K562 (cell line): ENCODE results near the gene RFX7. TPM values are rescaled to one million over a fixed set of nuclear protein-coding genes. Genes with fewer than 3 reads are reported as not detected.

Experiments used
- ATF7 ChIP-seq: fragments of 450-650 bp; IDR thresholded peaks from 2 replicates; pipeline ENCODE4 v1.7.1; 2014; ENCODE audit warnings: mild to moderate bottlenecking, moderate library complexity
- BDP1 ChIP-seq: IDR thresholded peaks from 3 replicates; pipeline ENCODE4 v1.6.1; 2011; ENCODE audit not compliant: insufficient read length, insufficient read depth
- CBFA2T3 ChIP-seq: fragments of 450-650 bp; IDR thresholded peaks from 2 replicates; pipeline ENCODE4 v1.6.1; 2017
- CHD2 ChIP-seq: IDR thresholded peaks from 2 replicates; pipeline ENCODE4 v1.6.1; 2011; ENCODE audit warnings: low read depth, low read length
- DIDO1 ChIP-seq: fragments of 450-650 bp; IDR thresholded peaks from 2 replicates; pipeline ENCODE4 v1.6.1; 2016; ENCODE audit warnings: low read depth, missing biosample characterization, missing genetic modification characterization
- ETV5 ChIP-seq: sonication (generic); formaldehyde crosslinking; IDR thresholded peaks from 2 replicates; pipeline ENCODE4 v1.4.0; 2020; ENCODE audit warnings: low read depth, mild to moderate bottlenecking, missing genetic modification reagents
- FOXP4 ChIP-seq: sonication (generic); formaldehyde crosslinking; IDR thresholded peaks from 2 replicates; pipeline ENCODE4 v1.8.0; 2022; ENCODE audit warnings: mild to moderate bottlenecking, missing genetic modification reagents, borderline replicate concordance
- JUN ChIP-seq, 2 experiments: sonication (generic) in 1 of 2; formaldehyde crosslinking in 1 of 2; IDR thresholded peaks; 2 replicates each; pipeline versions ENCODE4 v1.6.1 to v1.8.0; 2012 to 2022; ENCODE audit warnings: borderline replicate concordance in 2 of 2, mild to moderate bottlenecking in 2 of 2, improper control_type of control experiment in 1 of 2, low read depth in 1 of 2, low read length in 1 of 2, missing genetic modification reagents in 1 of 2
- NFIC ChIP-seq: fragments of 450-650 bp; IDR thresholded peaks from 2 replicates; pipeline ENCODE4 v1.6.1; 2017; ENCODE audit warnings: mild to moderate bottlenecking, inconsistent platforms
- SIX5 ChIP-seq, 2 experiments: IDR thresholded peaks; 2 replicates each; pipeline ENCODE4 v1.6.1; 2011; ENCODE audit warnings: low read length in 2 of 2, borderline replicate concordance in 1 of 2, low read depth in 1 of 2, mild to moderate bottlenecking in 1 of 2, moderate library complexity in 1 of 2; ENCODE audit not compliant: insufficient read depth in 1 of 2
- ZBTB1 ChIP-seq: sonication (generic); formaldehyde crosslinking; IDR thresholded peaks from 2 replicates; pipeline ENCODE4 v1.8.1; 2023; ENCODE audit warnings: missing genetic modification reagents, low read depth, mild to moderate bottlenecking, borderline replicate concordance
- ZFX ChIP-seq: sonication (generic); formaldehyde crosslinking; IDR thresholded peaks from 2 replicates; pipeline ENCODE4 v1.8.0; 2022; ENCODE audit warnings: mild to moderate bottlenecking, missing genetic modification reagents, moderate library complexity
- ZNF146 ChIP-seq: IDR thresholded peaks from one replicate; pipeline ENCODE4 v1.6.1; 2018; ENCODE audit warnings: missing compliant biosample characterization; ENCODE audit not compliant: unreplicated experiment
- ZNF197 ChIP-seq: fragments of 200-800 bp; sonication (Bioruptor generic); IDR thresholded peaks from 2 replicates; pipeline ENCODE4 v1.6.1; 2016; ENCODE audit warnings: low read depth, missing genetic modification characterization, missing compliant biosample characterization
- ZNF24 ChIP-seq: fragments of 450-650 bp; IDR thresholded peaks from 2 replicates; pipeline ENCODE4 v1.6.1; 2016
- ZNF280B ChIP-seq: fragments of 250-450 bp; sonication (Bioruptor Pico); IDR thresholded peaks from 2 replicates; pipeline ENCODE4 v1.5.1; 2021; ENCODE audit warnings: mild to moderate bottlenecking
- ZNF507 ChIP-seq: conservative IDR thresholded peaks from 2 replicates; pipeline ENCODE4 v1.6.1; 2017; ENCODE audit warnings: missing genetic modification characterization, missing compliant biosample characterization
- ZNF551 ChIP-seq: fragments of 250-450 bp; sonication (Bioruptor Pico); IDR thresholded peaks from 2 replicates; pipeline ENCODE4 v1.5.0; 2021; ENCODE audit warnings: mild to moderate bottlenecking, moderate library complexity
- ZNF57 ChIP-seq: fragments of 450-650 bp; formaldehyde crosslinking; IDR thresholded peaks from 2 replicates; pipeline ENCODE4 v1.4.0; 2020; ENCODE audit warnings: mild to moderate bottlenecking, moderate library complexity
- polyA plus RNA-seq, 8 experiments: library from polyadenylated mRNA; depleted of rRNA in 4 of 8; stranded (reverse) in 5 of 8; unstranded in 3 of 8; fragments of >200 nt; fragmentation: Nextera tagmentation in 2 of 8; fragmentation: Illumina TruSeq in 1 of 8; extraction: Ambion mirVana in 2 of 8; extraction: Trizol in 1 of 8; gene quantifications; 2 replicates each; pipeline versions ENCODE4 v1.2.1 to v1.2.3, GENCODE V29; 2011 to 2014; ENCODE audit warnings: inconsistent platforms in 1 of 8, missing spikeins in 1 of 8
- total RNA-seq, 7 experiments: library from RNA; depleted of rRNA in 6 of 7; stranded (reverse); fragments of >200 nt in 6 of 7; fragmentation: Illumina TruSeq in 2 of 7; extraction: Trizol in 2 of 7; gene quantifications; 2 replicates each; pipeline versions ENCODE4 v1.2.1 to v1.2.3, GENCODE V29; 2011 to 2021; ENCODE audit warnings: low replicate concordance in 1 of 7
- TF ChIP-seq, protein P1 (sequence below): sonication (generic); formaldehyde crosslinking; IDR thresholded peaks from 2 replicates; pipeline ENCODE4 v1.8.0; 2022; ENCODE audit warnings: mild to moderate bottlenecking, missing genetic modification reagents
- TF ChIP-seq, protein P2 (sequence below): fragments of 250-450 bp; sonication (Bioruptor Pico); IDR thresholded peaks from 2 replicates; pipeline ENCODE4 v1.4.0; 2020; ENCODE audit warnings: mild to moderate bottlenecking, moderate library complexity, borderline replicate concordance

Gene RFX7
- total and polyA plus RNA-seq, 9 of the 15 experiments (the other 6 are each of a cell fraction or from before 2014, with no cell fraction given): 2.4 to 17.9 (median 6.3) TPM

- TF ChIP-seq DIDO1: no peak
- TF ChIP-seq ZNF280B: no peak
- TF ChIP-seq ZNF146: no peak
- TF ChIP-seq ZNF24: peak; percentile 68; the same call in 1 of the 2 replicates
- no peak for TF ChIP-seq ZNF57 (CRISPR knock-in tag)
- TF ChIP-seq CHD2: no peak
- TF ChIP-seq JUN (IDR thresholded peaks at IDR 0.05; ENCODE audit: borderline replicate concordance, low read depth, low read length): no peak
- no peak for TF ChIP-seq JUN (CRISPR knock-in tag; IDR thresholded peaks at IDR 0.05; ENCODE audit: borderline replicate concordance)
- no peak for TF ChIP-seq ETV5 (CRISPR knock-in tag)
- TF ChIP-seq, protein P1, sequence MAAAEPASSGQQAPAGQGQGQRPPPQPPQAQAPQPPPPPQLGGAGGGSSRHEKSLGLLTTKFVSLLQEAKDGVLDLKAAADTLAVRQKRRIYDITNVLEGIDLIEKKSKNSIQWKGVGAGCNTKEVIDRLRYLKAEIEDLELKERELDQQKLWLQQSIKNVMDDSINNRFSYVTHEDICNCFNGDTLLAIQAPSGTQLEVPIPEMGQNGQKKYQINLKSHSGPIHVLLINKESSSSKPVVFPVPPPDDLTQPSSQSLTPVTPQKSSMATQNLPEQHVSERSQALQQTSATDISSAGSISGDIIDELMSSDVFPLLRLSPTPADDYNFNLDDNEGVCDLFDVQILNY (CRISPR knock-in tag): no peak
- no peak for TF ChIP-seq ZFX (CRISPR knock-in tag)
- TF ChIP-seq, protein P2, sequence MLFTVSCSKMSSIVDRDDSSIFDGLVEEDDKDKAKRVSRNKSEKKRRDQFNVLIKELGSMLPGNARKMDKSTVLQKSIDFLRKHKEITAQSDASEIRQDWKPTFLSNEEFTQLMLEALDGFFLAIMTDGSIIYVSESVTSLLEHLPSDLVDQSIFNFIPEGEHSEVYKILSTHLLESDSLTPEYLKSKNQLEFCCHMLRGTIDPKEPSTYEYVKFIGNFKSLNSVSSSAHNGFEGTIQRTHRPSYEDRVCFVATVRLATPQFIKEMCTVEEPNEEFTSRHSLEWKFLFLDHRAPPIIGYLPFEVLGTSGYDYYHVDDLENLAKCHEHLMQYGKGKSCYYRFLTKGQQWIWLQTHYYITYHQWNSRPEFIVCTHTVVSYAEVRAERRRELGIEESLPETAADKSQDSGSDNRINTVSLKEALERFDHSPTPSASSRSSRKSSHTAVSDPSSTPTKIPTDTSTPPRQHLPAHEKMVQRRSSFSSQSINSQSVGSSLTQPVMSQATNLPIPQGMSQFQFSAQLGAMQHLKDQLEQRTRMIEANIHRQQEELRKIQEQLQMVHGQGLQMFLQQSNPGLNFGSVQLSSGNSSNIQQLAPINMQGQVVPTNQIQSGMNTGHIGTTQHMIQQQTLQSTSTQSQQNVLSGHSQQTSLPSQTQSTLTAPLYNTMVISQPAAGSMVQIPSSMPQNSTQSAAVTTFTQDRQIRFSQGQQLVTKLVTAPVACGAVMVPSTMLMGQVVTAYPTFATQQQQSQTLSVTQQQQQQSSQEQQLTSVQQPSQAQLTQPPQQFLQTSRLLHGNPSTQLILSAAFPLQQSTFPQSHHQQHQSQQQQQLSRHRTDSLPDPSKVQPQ (CRISPR knock-in tag): no peak
- no peak for TF ChIP-seq NFIC
- TF ChIP-seq FOXP4 (CRISPR knock-in tag): no peak
- no peak for TF ChIP-seq BDP1
- 0 out of 2 replicates have a peak, but pooled peaks have one; percentile 25 for TF ChIP-seq ZNF197 (CRISPR knock-in tag)
- no peak for TF ChIP-seq SIX5 (IDR thresholded peaks at IDR 0.05; ENCODE audit: borderline replicate concordance in 1 of 2, insufficient read depth in 1 of 2, low read depth in 1 of 2, low read length in 2 of 2)
- TF ChIP-seq ZNF551: no peak
- no peak for TF ChIP-seq ATF7
- no peak for TF ChIP-seq ZBTB1
- TF ChIP-seq ZNF507 (tag): no peak
- TF ChIP-seq CBFA2T3: no peak
Observed at GRCh38 chr15:56052395-56053045, 191.2 kb downstream of the RFX7 start (continued).
